Smooth muscle cell of the brain vasculature (primary cell): ENCODE data around the gene PPP1R9B.

Experiments
- DNase-seq: peaks from one replicate; pipeline ENCODE4 v3.0.0-alpha.2; 2012; ENCODE audit warnings: low read depth, low spot score

Gene PPP1R9B

GRCh38 chr17:50090971-50091917, 59.2 kb downstream of the PPP1R9B start:
- no peak for DNase-seq

GRCh38 chr17:50090071-50090470, 60.4 kb downstream of the PPP1R9B start:
- no peak for DNase-seq

- DNase-seq: no peak
Measured at GRCh38 chr17:50088952-50089825, 61.3 kb downstream of the PPP1R9B start.

GRCh38 chr17:50087912-50088405, 62.5 kb downstream of the PPP1R9B start:
- DNase-seq: no peak

GRCh38 chr17:50087246-50087911, 63.1 kb downstream of the PPP1R9B start:
- DNase-seq: no peak
